Ureter (tissue), 1 donor: ENCODE measurements around the gene SPACA7. TPM values are rescaled to one million over a fixed set of nuclear protein-coding genes. Genes with fewer than 3 reads are reported as not detected.

Source experiments
- DNase-seq: peaks from one replicate; pipeline ENCODE4 v3.0.0-alpha.2; 2020; ENCODE audit warnings: low spot score
- total RNA-seq: library from RNA; stranded (reverse); gene quantifications from one replicate; pipeline ENCODE4 v1.2.4, GENCODE V29; 2023
- donor health status: DM: yes; HTN: yes; CAD: no.

SPACA7 gene, protein sequence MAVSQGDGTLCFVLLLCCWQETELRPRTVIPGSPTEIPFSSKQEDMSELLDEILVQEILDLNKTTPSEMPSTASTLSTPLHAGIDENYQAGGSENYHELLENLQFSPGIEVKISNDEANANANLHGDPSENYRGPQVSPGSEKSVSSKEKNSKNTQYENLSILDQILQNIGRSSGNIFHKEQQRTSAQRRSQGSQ
- total RNA-seq, result not detected

DNA sequence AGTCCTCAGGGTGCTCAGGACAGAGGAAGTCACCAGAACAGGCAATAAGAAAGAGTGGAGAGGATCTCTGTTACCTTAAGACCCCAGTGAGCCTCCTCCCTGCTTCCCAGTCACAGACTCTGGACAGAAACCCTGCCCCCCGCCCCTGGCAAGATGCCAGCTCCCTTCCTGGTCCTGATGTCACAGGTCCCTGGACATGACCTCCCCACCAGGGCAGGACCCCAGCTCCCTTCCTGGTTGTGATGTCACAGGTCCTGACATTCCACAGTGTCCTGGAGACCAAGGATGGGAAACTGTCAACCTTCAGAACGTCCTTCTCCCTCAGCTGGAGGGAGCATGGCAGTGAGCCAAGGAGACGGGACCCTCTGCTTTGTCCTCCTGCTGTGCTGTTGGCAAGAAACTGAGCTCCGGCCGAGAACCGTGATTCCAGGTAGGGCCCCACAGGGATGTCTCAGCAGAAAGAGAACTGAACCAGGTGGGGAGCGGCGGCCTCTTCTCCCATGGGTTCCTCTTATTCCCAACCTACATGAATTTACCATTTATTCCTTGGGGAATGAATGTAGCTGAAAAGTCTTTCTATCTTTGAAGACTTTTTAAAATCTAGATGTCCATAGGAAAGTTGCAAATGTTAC is at the start of gene SPACA7:
Gene SPACA7 (plus strand): TSS at position 306 of the 632 bp plus-strand sequence. CDS start 31 bp downstream, at position 337.
- DNase-seq, result no peak

DNA sequence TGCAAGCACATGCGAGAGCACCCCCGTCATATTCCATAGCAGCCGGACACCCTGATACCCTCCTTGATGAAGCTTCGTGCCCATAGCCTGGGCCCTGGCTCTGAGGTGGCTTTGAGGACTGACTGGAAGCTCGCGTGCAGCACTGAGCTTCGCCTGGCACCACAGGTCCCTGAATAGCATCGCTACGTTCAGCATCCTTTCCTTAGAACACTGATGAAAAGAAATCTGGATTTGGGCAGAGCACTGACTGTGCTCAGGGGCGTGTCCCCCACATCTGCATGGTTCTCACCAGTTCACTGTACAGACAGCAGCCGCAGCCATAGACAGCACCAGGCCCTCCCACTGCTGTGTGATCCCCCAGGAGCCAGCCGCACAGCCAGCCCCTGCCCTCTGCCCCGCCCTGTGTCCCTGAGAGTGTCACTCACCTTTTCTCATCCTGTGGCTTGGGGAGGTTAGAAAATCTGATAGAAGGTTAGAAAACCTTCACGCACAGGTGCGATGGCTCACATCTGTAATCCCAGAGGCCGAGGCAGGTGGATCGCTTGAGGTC is 49.3 kb upstream of the SPACA7 start:
- no peak for DNase-seq

DNA sequence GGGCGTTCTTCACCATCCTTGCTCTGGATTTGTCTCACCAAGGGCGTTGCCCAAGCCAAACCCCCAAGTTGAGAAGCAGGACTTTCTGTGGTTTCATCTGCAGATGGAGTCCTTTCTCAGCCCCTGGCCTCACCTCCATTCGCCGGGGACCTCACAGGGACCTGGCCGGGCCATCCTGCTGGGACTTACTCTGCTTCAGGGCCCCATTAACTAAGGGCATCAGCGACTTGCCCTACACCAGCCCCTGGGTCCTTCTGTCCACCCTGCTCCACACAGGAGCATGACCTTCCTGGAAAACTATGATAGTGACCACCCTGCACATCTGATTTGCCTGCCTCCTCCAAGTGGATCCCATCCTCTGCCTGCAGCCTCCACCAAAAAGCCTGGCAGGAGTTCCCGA is 47.2 kb upstream of the SPACA7 start:
- no peak for DNase-seq

- DNase-seq, result no peak
These were observed 46.8 kb upstream of the SPACA7 start for GRCh38 chr13:112329376-112329775.

DNA sequence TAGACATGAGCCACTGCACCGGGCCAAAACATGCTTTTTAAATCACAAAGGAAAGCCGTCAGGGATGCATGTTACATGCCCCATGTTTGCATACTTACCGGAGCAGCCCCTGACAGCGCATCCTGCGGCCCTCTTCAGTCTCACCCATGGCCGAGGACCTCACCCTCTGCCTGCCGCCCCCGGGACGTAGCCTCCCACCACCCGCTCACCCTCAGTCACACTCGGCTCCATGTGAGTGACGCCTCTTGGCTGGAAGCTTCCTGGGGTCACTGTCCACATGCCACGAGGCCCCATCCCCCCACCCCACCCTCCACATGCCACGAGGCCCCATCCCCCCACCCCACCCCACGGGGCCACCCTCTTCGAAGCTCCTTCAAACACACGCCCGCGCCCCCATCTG is 46.1 kb upstream of the SPACA7 start:
- no peak for DNase-seq

DNA sequence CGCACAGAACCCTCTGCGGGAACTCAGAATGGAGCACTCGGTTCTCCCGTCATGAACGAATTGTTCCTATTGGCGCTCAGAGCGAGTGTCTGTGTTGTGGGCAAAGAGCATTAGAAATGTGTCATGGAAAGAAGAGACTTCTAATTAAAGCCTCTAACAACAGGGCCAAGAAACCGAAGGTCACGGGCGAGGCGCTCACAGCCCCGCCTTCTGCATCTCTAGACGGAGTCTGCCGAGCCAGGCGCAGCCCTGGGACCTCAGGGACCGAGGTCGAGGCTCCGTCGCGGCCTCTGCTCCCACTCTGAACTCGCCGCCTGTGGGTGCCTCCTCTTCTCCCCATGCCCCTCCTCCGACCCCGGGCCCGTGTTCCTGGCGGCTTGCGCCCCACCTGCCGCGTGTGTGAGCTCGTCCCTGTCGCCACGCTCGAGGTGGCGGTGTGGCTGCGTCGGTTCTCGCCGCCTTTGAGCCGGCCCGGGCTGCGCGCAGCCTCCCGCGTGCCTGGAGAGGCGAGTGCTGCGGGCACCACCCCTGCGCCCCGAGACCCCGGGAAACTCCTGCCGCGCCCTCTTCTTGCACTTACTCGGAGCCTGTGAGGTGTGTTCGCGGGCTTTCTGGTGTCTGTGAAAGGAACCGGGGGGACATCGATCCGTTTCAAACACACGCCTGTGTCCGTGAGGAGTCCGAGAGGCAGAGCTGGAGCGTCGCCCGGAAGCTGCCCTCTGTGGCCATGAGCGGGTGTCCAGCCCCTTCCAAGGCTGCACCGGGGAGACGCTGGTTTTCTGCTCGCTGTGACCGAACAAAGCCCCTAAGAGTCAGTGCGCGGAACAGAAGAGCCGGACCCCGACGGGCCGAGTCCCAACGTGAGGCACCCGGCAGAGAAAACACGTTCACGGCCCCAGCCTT is 45.4 kb upstream of the SPACA7 start:
- no peak for DNase-seq

GRCh38 chr13:112331675-112332074 is 44.5 kb upstream of the SPACA7 start:
- no peak for DNase-seq

DNA sequence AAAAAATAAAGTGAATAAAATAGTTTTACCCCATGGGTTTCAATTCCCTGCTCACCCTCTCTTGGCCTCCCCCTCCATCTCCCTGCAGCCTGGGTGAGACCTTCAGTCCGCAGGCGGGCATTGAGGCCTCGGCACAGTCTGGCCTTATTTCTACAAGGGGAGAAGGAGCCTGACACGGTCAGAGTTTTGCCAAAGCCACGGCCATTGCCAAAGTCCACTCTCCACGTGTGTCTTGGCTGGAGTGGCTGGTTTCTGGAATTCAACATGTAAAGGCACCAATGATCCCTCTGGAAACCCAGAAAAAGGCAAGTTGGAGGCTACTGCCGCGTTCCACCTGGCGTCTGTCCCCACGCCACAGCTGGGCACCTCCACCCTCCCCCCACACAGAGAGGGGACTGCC is 43.4 kb upstream of the SPACA7 start:
- no peak for DNase-seq

DNA sequence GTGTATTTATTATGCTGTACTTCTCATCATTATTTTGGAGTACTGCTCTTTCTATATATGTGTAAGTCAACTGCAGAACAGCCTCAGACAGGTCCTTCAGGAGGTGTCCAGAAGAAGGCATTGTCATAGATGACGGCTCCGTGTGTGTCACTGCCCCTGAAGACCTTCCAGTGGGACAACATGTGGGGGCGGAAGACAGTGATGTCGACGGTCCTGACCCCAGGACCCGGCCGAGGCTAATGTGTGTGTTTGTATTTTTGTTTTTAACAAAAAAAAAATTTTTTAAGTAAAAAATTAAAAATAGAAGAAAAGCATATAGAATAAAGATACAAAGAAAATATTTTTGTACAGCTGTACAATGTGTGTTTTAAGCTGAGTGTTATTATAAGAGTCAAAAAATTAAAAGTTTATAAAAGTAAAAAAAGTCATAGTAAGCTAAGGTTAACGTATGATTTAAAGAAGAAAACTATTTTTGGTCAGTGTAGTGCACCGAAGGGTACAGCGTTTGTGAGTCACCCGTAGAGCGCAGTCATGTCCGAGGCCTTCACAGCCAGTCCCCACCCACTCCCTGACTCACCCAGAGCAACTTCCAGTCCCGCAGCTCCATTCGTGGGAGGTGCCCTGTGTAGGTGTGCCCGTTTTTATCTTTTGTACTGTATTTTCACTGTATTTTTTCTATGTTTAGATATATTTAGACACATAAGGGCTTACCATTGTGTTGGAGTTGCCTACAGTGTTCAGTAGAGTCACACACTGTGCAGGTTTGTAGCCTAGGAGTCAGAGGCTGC is 42.2 kb upstream of the SPACA7 start:
- no peak for DNase-seq

- no peak for DNase-seq
These were observed 41.0 kb upstream of the SPACA7 start for GRCh38 chr13:112335135-112335534.

- no peak for DNase-seq
These were observed 34.7 kb upstream of the SPACA7 start for GRCh38 chr13:112341446-112341845.

GRCh38 chr13:112341976-112342735 is 34.0 kb upstream of the SPACA7 start:
- DNase-seq, result no peak

GRCh38 chr13:112342841-112343361 is 33.3 kb upstream of the SPACA7 start:
- DNase-seq, result no peak

- DNase-seq, result no peak
These were observed 32.6 kb upstream of the SPACA7 start for GRCh38 chr13:112343591-112343990.

- no peak for DNase-seq
These were observed 30.4 kb upstream of the SPACA7 start for GRCh38 chr13:112345826-112346172.

DNA sequence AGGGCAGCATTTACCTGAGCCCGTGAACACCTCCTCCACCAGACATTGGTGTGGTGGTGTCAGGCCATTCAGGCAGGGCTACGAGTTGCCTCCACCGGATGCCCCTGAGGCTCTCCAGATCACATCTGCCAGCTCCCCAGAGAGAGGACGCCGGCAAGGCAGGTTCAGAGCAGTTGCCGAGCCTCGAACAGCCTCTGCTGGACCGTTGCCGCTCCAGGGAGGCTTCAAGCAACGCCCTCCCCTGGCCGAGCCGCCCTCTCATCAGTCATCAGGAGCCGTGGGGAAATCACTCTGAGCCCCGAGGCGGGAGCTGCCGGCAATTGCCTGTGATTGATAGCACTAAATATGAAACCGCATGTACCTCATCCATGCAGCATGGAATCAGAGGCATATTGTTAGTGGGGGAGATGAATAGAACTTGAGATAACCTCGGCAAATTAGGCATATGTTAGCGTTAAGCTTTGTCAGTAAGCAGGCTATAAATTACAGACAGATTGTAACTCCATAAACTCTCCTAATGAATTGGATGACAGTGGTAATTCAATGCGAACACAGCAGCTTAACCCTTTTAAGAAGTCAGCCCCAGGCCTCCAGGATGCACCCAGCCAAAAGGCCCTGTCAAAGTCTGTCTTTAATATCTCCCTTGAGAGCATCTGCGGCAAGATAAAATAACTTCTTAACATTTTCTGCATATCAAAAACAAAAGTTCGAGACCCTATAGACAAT is 29.8 kb upstream of the SPACA7 start:
- no peak for DNase-seq

GRCh38 chr13:112346899-112347229 is 29.3 kb upstream of the SPACA7 start:
- no peak for DNase-seq

DNA sequence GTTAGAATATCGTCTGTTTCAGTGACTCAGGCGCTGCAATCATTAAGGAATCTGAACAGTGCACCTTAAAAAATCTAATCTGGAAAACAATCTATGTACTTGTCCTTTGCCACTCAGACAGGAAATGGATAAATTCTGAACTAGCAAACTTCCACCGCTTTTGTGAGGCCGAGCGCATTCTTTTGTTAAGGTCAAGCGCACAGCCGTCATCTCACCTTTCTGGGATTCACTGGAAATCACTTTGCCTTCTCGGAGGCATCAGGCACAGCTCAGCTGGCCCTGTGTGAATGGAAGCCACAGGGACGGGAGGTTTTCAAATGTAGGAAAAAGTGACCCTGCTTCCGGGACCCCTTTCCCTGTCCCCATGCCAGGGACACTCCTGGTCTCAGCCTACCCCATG is 28.2 kb upstream of the SPACA7 start:
- no peak for DNase-seq

GRCh38 chr13:112348642-112349345 is 27.4 kb upstream of the SPACA7 start:
- no peak for DNase-seq

DNA sequence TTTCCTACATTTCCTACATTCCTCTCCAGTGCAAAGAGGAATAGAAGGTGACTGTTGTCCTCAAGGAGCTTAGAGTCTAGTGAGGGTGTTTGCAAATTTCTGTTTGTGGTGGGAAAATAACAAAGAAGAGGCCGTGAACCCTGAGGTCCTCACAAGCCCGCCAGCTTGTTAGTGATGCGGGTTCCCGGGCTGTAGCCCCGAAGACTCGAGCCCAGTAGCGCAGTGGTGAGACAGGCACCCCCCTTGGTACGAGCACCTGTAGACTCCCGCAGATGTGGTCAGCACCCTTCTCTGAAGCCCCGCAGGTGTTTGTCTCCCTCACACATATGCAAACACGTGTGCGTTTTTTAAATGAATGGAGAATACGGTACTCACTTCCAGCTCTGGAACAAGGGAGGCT is 26.5 kb upstream of the SPACA7 start:
- no peak for DNase-seq
